NCI-H2171 (cell line): ENCODE results near the gene INPP5F.

Source experiments
- DNase-seq: peaks from one replicate; lab custom pipeline; 2025; lab: John Stamatoyannopoulos, UW

The INPP5F gene

DNA sequence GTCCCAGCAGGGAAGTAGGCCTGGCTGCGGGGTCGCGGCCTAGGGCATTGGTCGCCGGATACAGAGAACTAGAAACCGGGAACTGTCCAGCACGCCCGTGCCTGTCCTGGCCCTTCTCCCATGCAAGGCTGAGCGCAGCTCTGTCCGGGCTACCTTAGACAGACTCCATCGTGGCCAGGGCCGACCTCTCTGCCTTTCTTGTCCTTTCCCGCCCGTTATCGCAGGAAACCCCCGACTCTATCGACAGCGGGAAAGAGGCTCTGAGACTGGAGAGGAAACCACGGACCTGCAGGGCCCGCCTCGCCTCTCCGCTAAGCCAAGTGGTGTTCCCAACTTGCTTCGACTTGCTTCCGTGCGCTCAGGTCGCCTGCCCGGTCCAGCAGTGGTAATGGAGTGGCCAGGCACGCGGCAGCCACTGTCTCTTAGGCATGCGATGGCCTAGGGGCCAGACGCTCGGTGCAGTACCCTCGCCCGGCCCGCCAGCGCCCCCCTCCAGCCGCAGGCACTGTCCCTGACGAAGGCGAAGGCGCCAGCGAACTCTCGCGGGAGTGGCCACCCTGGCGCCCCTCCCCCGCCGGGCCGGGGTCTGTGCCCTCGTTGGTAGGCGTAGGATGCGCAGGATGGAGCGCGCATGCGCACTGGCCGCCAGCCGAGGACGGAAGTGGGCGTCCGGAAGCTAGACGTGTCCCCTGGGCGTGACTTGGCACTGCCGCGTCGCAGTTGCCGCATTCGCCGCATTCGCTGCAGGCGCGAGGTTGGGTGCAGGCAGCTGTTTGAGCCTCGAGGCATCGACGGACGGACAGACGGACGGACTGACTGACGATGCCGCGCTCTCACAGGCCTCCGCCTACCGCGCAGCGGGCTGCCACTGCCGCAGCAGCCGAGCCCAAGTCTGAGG is 92.4 kb downstream of the INPP5F start:
- DNase-seq, result no peak

DNA sequence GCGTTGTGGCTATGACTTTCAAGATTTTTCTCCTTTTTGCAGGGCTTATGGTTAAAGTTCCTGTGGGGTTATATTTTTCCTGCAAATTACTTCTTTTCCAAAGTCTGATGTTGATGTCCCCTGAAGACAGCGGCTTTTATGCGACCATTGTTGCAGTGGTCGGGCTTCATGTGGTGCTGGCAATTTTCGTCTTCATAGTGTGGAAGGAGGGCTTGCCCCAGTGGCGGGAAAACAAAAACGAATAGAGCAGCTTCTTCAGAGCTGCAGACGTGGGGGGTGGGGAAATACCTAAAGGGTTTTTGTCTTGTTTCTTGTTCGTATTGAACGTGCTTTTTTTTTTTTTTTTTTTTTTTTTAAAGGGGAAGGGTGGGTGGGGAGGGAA is 93.0 kb downstream of the INPP5F start:
- no peak for DNase-seq

GRCh38 chr10:119821182-119821581 is 95.3 kb downstream of the INPP5F start:
- no peak for DNase-seq

DNA sequence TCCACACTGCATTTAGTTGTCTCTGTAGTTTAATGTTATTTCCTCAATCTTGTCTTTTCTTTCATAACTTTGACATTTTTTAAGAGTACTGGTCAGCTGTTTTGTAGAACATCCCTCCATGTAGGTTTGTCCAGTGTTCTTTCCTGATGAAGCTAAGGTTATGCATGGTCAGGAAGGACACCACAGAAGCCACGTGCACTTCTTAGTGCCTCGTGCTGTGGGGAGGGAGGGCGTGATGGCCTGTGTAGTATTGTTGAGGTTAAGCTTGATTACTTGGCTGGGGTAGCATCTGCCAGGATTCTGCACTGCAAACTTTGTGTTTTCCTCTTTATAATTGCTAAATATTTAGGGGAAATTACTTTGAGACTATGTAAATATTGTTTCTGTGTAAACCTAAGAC is 98.4 kb downstream of the INPP5F start:
- DNase-seq, result no peak

DNA sequence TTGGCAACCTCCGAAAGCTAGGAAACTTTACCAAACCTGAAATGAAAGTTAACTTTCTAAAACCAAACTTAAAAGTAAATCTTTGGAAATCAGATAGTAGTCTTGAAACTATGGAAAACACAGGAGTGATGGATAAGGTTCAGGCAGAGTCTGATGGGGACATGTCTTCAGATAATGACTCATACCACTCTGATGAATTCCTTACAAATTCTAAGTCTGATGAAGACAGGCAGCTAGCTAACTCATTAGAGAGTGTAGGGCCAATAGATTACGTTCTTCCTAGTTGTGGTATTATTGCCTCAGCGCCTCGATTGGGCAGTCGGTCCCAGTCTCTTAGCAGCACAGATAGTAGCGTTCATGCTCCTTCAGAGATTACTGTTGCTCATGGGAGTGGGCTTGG is 100.9 kb downstream of the INPP5F start:
- no peak for DNase-seq

GRCh38 chr10:119827430-119827829 is 101.6 kb downstream of the INPP5F start:
- DNase-seq, result no peak

DNA sequence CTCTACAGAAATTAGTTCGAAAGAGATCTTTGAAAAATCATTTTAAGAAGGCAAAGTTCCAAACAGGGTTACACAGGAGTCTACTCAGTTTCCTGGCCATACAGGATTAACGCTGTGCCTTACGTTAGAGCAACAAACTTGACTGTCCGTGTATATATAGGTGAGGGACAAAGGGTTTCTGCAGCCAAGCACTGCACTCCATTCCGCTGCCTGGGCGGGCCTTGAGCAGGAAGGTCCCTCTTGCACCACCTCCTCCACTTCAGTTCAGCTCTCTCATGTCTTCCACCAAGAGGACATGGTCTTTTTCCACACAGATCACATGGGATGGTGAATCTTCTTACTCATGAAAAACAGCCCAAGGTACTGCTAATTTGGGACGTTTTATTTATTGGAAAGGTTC is 103.6 kb downstream of the INPP5F start:
- DNase-seq, result no peak

GRCh38 chr10:119830851-119831250 is 105.0 kb downstream of the INPP5F start:
- DNase-seq, result no peak

DNA sequence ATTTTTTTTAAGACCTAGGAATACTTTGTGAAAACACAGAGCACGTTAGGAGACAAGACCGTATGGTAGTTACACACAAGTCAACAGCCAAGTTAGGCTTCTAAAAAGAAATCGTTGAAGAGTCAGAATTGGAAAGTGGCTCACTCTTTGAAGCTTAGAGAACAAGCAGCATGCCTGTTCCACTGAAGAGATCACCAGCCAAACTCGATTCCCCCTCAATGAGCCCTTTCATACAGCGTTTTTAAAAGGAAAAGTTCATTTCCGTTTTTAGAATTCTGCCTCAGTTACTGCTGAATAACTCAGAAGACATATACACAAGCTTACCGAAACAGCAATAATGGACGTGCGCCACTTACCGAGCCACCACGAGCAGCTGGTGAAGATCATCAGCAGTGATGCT is 105.8 kb downstream of the INPP5F start:
- no peak for DNase-seq

DNA sequence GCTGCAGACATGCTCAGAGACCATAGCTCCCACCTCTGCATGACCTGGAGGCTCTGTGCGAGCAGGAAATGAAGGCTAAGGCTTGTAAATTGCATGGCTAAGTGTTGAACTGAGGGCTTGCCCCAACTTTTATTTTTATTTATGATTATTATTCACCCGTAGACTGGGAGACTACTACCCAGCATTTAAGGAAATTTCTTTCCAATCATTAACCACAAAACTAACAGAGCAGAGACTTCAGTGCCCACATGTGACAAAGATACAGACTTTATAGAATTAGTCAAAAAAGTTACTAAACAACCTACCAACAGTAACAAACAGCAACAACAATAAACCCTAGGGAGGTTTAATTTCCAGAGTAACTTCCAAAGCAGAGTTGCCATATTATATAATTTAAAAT is 107.1 kb downstream of the INPP5F start:
- DNase-seq, result no peak

DNA sequence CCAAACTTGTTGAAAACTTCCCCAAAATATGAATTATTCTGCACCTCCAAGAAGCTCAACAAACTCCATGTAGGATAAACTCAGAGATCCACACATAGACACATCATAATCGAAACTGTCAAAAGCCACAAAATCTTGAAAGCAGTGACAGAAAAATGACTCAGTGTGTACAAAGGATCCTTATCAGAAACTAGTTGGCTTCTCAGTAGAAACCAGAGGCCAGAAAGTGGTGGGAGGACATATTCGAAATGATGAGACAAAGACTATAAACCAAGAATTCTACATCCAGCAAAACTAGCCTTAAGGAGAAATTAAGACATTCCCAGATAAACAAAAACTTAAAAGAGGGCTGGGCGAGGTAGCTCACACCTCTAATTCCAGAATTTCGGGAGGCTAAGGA is 108.3 kb downstream of the INPP5F start:
- DNase-seq, result no peak

GRCh38 chr10:119845656-119846055 is 119.8 kb downstream of the INPP5F start:
- no peak for DNase-seq

DNA sequence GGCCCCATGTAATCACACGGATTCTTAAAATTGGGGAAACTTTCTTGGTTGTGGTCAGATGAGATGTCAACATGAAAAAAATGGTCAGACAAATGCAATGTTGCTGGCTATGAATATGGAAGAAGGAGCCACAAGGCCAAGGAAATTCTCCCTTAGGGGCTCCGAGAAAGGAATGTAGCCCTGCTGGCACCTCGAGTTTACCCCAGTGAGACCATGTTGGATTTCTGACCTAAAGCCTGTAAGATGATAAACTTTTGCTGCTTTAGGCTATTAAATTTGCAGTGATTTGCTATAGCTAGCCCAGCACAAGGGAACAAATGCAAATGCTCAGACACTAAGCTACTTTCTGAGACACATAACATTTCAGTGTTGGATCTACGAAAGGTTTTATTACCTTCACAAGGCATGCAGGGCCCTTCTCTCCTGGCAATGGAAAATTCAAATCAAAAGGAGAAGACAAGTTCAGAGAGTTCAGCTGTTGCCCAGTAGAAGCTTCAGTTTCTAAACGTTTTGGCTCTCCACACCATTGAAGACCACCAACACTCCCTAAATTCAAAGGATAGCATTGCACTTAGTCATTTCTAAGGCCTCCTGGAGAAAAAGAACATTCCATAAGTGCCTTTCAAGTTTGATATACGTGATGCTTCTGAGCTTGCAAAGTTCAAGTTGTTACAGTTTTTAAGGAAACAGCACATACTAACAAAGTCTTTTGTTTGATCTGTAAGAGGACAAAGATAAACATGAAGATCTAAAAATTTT is 123.4 kb downstream of the INPP5F start:
- no peak for DNase-seq

- no peak for DNase-seq
Observed at GRCh38 chr10:119849944-119850343, 124.1 kb downstream of the INPP5F start.

DNA sequence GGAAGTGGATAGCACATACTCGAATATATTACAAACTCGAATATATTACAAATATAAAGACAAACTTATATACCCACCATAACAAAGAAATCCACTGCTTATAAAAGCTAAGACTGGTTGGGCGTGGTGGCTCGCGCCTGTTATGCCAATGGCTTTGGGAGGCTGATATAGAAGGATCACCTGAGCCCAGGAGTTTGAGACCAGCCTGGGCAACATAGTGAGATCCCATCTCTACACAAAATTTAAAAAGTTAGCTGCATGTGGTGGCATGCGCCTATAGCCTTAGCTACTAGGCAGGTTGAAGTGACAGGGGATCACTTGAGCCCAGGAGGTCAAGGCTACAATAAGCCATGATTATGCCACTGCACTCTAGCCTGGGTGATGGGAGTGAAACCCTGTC is 126.4 kb downstream of the INPP5F start:
- DNase-seq, result no peak

DNA sequence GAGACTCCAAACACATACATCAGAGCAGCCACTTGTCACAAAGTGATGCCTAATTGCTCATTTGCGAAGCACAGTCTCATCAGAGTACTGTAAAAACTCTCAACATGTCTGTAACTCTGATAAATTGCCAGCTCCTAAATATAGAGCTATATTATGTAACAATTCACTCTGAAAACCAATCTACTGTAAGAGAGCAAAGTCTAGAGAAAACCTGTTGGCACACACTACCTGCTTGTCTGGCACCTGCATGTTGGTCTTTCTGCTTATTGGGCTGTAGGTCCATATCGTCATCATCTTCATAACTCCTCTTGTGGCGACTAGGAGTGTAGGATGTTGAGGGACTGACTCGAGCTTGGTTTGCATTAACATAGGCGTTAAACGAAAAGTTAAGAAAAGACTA is 127.0 kb downstream of the INPP5F start:
- DNase-seq, result no peak

DNA sequence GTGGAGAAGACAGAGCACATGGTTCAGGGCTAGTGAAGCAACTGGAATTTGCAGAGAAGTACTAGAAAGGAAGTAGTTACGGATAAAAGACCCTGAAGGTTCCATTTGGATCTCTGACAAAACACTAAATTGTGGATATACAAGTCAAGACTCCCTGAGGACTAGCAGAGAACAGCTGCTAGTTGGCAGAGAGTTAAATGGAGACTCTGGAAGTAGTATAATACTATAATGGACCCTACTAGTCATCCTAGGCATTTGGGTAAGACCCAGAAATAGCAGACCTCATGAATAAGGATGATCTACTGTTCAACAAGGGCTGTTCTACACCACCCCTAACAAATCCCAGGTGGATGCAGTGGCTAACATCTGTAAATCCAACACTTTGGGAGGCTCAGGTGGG is 127.7 kb downstream of the INPP5F start:
- DNase-seq, result no peak

DNA sequence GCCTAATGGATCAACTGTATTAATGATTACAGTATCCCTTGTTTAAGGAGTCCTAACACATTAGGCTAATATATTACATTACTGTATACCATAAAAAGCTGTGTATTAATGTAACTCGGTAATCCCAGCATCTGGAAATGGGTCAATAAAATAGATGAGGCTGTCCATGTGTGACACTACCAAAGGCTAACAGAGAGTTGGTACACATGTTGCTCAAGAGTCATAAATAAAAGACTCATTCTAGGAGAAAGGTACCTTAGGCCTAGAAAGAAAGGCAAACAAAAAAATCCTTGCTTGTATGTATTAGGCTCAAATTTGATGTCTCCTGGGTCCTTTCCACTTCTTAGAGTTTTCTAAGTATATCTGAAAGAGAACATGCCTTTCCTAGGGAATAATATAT is 132.2 kb downstream of the INPP5F start:
- no peak for DNase-seq

GRCh38 chr10:119859420-119860258 is 133.8 kb downstream of the INPP5F start:
- no peak for DNase-seq

DNA sequence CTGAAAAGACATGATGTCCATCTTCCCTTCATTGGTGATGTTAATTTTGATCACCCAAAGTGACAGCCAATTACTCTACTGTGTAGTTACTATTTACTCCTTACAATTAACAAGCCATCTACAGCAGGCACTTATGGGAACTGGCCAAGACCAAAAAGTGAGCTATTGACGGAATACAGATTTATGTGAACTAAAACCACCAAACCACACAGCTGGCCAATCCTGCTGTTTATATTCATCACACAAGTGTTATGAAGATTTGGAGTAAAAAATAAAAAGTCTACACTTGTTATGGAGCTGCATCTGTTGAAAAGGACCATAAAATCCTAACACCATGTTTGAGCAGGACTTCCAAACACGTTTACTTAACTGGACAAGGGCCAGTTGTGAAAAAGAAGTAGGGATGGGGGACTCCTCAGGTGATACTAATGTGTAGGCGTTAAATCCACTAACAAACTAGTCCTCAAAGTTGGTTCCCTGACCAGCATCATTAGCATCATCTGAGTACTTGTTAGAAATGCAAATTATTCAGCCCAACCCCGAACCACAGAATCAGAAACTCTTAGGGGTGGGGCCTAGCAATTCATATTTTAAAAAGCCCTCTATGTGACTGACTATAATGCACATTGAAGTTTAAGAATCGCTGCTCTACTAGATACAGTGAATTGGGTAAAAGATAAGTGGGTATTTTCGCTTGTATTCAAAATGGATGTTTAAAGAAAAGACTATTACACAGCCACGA is 135.2 kb downstream of the INPP5F start:
- no peak for DNase-seq

DNA sequence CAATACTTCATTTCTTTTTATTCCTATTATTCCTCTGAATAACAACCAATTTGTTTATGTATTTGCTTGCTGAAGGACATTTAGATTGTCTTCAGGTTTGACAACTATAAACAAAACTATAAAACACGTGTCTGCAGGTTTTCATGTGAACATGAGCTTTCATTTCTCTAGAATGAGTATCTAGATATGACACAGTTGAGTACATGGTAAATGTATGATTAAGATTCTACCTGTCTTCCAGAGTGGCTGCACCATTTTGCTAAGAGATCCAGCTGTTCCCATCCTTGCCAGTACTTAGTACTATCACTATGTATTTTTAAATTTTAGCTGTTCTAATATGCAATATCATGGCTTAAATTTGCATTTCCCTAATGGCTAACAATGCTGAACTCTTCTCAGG is 136.7 kb downstream of the INPP5F start:
- DNase-seq, result no peak
